Glutamatergic neuron (in vitro differentiated cells): ENCODE data around the gene ANP32A. TPM values are rescaled to one million over a fixed set of nuclear protein-coding genes. Genes with fewer than 3 reads are reported as not detected.

ENCODE experiments used
- DNase-seq: peaks from one replicate; pipeline ENCODE4 v3.0.0; 2022
- H3K27ac Mint-ChIP-seq: one replicate; pipeline ENCODE4 v1.8.0; 2020; ENCODE audit warnings: mild to moderate bottlenecking, mixed read lengths, inconsistent platforms; ENCODE audit not compliant: unreplicated experiment
- H3K27me3 Mint-ChIP-seq: one replicate; pipeline ENCODE4 v1.8.0; 2020; ENCODE audit warnings: mild to moderate bottlenecking, moderate library complexity, mixed read lengths, inconsistent platforms; ENCODE audit not compliant: unreplicated experiment
- H3K36me3 Mint-ChIP-seq: one replicate; pipeline ENCODE4 v1.8.0; 2020; ENCODE audit warnings: mild to moderate bottlenecking, mixed read lengths, inconsistent platforms; ENCODE audit not compliant: unreplicated experiment
- H3K4me1 Mint-ChIP-seq: one replicate; pipeline ENCODE4 v1.8.0; 2020; ENCODE audit warnings: mild to moderate bottlenecking, low read depth, mixed read lengths, inconsistent platforms; ENCODE audit not compliant: unreplicated experiment
- H3K4me3 Mint-ChIP-seq: one replicate; pipeline ENCODE4 v1.8.0; 2020; ENCODE audit warnings: mild to moderate bottlenecking, mixed read lengths, inconsistent platforms; ENCODE audit not compliant: unreplicated experiment
- H3K9me3 Mint-ChIP-seq: one replicate; pipeline ENCODE4 v1.8.0; 2020; ENCODE audit warnings: mild to moderate bottlenecking, moderate library complexity, mixed read lengths, inconsistent platforms; ENCODE audit not compliant: unreplicated experiment
- CTCF ChIP-seq: fragments of 200-600 bp; sonication (generic); IDR thresholded peaks from one replicate; pipeline ENCODE4 v1.5.0; 2021; ENCODE audit not compliant: partially characterized antibody, unreplicated experiment
- total RNA-seq: library from RNA; stranded (reverse); fragmentation: NEBNext Ultra II Directional; extraction: Animal tissue kit (Norgen Biotek cat#: 25700); gene quantifications from one replicate; pipeline ENCODE4 v1.2.1, GENCODE V29; 2021; ENCODE audit not compliant: unreplicated experiment

Gene ANP32A
- total RNA-seq, 1 donor from 2014 or later, result 134 TPM

GRCh38 chr15:68739390-68740080 is 81.2 kb downstream of the ANP32A start:
- Mint-ChIP-seq H3K4me1 (no peaks in the 10 kb centered on the region), H3K27me3 (no peaks in the 10 kb centered on the region), H3K27ac (no peak overlapping the region), H3K4me3 (no peak overlapping the region), H3K9me3 (no peaks in the 10 kb centered on the region), H3K36me3 (no peaks in the 10 kb centered on the region)
- TF ChIP-seq CTCF, result no peak
- DNase-seq, result no peak

- no peaks in the 10 kb centered on the region for H3K9me3 Mint-ChIP-seq
- H3K4me3 Mint-ChIP-seq, result no peak overlapping the region
- no peak for DNase-seq
- peaks cover 9% of the 10 kb centered on the region for H3K4me1 Mint-ChIP-seq
- no peaks in the 10 kb centered on the region for H3K27me3 Mint-ChIP-seq
- H3K27ac Mint-ChIP-seq, result no peak overlapping the region
- TF ChIP-seq CTCF, result no peak
- no peaks in the 10 kb centered on the region for H3K36me3 Mint-ChIP-seq
These were observed 85.1 kb downstream of the ANP32A start for GRCh38 chr15:68735610-68736009.

GRCh38 chr15:68734881-68735280 is 85.8 kb downstream of the ANP32A start:
- no peaks in the 10 kb centered on the region for H3K27me3 Mint-ChIP-seq
- no peak overlapping the region for H3K27ac Mint-ChIP-seq
- H3K36me3 Mint-ChIP-seq, result no peaks in the 10 kb centered on the region
- DNase-seq, result no peak
- no peak overlapping the region for H3K4me3 Mint-ChIP-seq
- H3K4me1 Mint-ChIP-seq, result peaks cover 9% of the 10 kb centered on the region
- TF ChIP-seq CTCF, result no peak
- no peaks in the 10 kb centered on the region for H3K9me3 Mint-ChIP-seq

- H3K9me3 Mint-ChIP-seq, result no peaks in the 10 kb centered on the region
- no peaks in the 10 kb centered on the region for H3K36me3 Mint-ChIP-seq
- DNase-seq, result no peak
- TF ChIP-seq CTCF, result no peak
- no peak overlapping the region for H3K4me3 Mint-ChIP-seq
- no peaks in the 10 kb centered on the region for H3K27me3 Mint-ChIP-seq
- no peak overlapping the region for H3K27ac Mint-ChIP-seq
- peaks cover 9% of the 10 kb centered on the region for H3K4me1 Mint-ChIP-seq
These were observed 86.3 kb downstream of the ANP32A start for GRCh38 chr15:68734352-68734751.

GRCh38 chr15:68733666-68734065 is 87.0 kb downstream of the ANP32A start:
- no peak for DNase-seq
- peak overlapping the region; percentile 36 for H3K4me3 Mint-ChIP-seq
- H3K27me3 Mint-ChIP-seq, result no peaks in the 10 kb centered on the region
- TF ChIP-seq CTCF, result no peak
- H3K9me3 Mint-ChIP-seq, result no peaks in the 10 kb centered on the region
- peaks cover 9% of the 10 kb centered on the region for H3K4me1 Mint-ChIP-seq
- no peak overlapping the region for H3K27ac Mint-ChIP-seq
- no peaks in the 10 kb centered on the region for H3K36me3 Mint-ChIP-seq
